Endothelial cell of umbilical vein (primary cell): ENCODE results near the gene CHD6. TPM values are rescaled to one million over a fixed set of nuclear protein-coding genes. Genes with fewer than 3 reads are reported as not detected.

Source experiments
- BruUV-seq: library from RNA; stranded (reverse); fragments of 400-500 nt; replicated peaks from 2 replicates; lab custom pipeline; 2021; lab: Mats Ljungman, UMichigan
- CTCF ChIA-PET: fragments of 300-600, 350-600 bp; sonication (Branson Sonifier 250); formaldehyde crosslinking; loops from one replicate; lab custom pipeline; 2021; ENCODE audit warnings: antibody characterized with exemption, inconsistent platforms; lab: Charles Lee
- POLR2A ChIA-PET: fragments of 300-600, 350-600 bp; sonication (Branson Sonifier 250); formaldehyde crosslinking; loops from one replicate; lab custom pipeline; 2021; ENCODE audit warnings: antibody characterized with exemption, inconsistent platforms; lab: Charles Lee
- DNase-seq: peaks from one replicate; pipeline ENCODE4 v3.0.0-alpha.2; 2011; ENCODE audit warnings: low read depth, low spot score
- FAIRE-seq: peaks from 2 replicates; lab custom pipeline; 2011; peaks lifted over from hg19 to GRCh38; lab: Jason Lieb, UNC
- H2AFZ ChIP-seq: 2 replicates; pipeline ENCODE4 v1.6.0; 2012; ENCODE audit warnings: low read depth, low read length, control low read depth, inconsistent platforms
- H3K27ac ChIP-seq: 2 replicates; pipeline ENCODE4 v1.5.1; 2011; ENCODE audit warnings: low read depth, mild to moderate bottlenecking, control low read depth, low read length, moderate library complexity; ENCODE audit not compliant: insufficient read depth
- H3K27me3 ChIP-seq, 2 experiments: 2 replicates each; pipeline versions ENCODE4 v1.6.0 to v1.6.1; 2011; ENCODE audit warnings: low read length in 2 of 2, mixed read lengths in 1 of 2; ENCODE audit not compliant: control insufficient read depth in 2 of 2, insufficient read depth in 2 of 2
- H3K36me3 ChIP-seq, 2 experiments: 2 replicates in 1 of 2; 3 replicates in 1 of 2; pipeline ENCODE4 v1.5.1; 2011; ENCODE audit warnings: low read length in 2 of 2, mild to moderate bottlenecking in 1 of 2, moderate library complexity in 1 of 2; ENCODE audit not compliant: control insufficient read depth in 2 of 2, insufficient read depth in 2 of 2; ENCODE audit errors: extremely low read depth in 1 of 2
- H3K4me1 ChIP-seq: 3 replicates; pipeline ENCODE4 v1.5.1; 2011; ENCODE audit warnings: mild to moderate bottlenecking, low read length; ENCODE audit not compliant: control insufficient read depth, insufficient read depth; ENCODE audit errors: extremely low read depth
- H3K4me2 ChIP-seq: 2 replicates; pipeline ENCODE4 v1.6.1; 2011; ENCODE audit warnings: low read length, control low read depth, mixed read lengths; ENCODE audit not compliant: insufficient read depth
- H3K4me3 ChIP-seq, 3 experiments: fragments of 200-600 bp in 1 of 3; sonication (generic), shearing (Covaris generic) in 1 of 3; replicated peaks in 1 of 3; 2 replicates each; pipeline ENCODE4 v1.5.1; 2011 to 2016; ENCODE audit warnings: control low read depth in 3 of 3, low read length in 3 of 3, mild to moderate bottlenecking in 2 of 3, inconsistent platforms in 1 of 3, low read depth in 1 of 3, moderate library complexity in 1 of 3; ENCODE audit not compliant: insufficient read depth in 1 of 3
- H3K79me2 ChIP-seq: 2 replicates; pipeline ENCODE4 v1.6.0; 2012; ENCODE audit warnings: low read length, inconsistent platforms; ENCODE audit not compliant: control insufficient read depth, insufficient read depth
- H3K9ac ChIP-seq: replicated peaks from 2 replicates; pipeline ENCODE3; 2011; ENCODE audit warnings: low read length, control low read depth; ENCODE audit not compliant: insufficient read depth; ENCODE audit errors: extremely low read depth
- H3K9me1 ChIP-seq: replicated peaks from 3 replicates; pipeline ENCODE4 v1.6.0; 2011; ENCODE audit warnings: mild to moderate bottlenecking, low read length; ENCODE audit not compliant: control insufficient read depth, insufficient read depth; ENCODE audit errors: extremely low read depth
- H3K9me3 ChIP-seq: replicated peaks from 2 replicates; pipeline ENCODE4 v1.5.1; 2012; ENCODE audit warnings: low read length, inconsistent platforms; ENCODE audit not compliant: control insufficient read depth, insufficient read depth
- H4K20me1 ChIP-seq: replicated peaks from 2 replicates; pipeline ENCODE3; 2011; ENCODE audit warnings: mild to moderate bottlenecking, low read length; ENCODE audit not compliant: control insufficient read depth, insufficient read depth; ENCODE audit errors: extremely low read depth
- EZH2 ChIP-seq: IDR thresholded peaks from 2 replicates; pipeline ENCODE4 v1.6.1; 2012; ENCODE audit warnings: borderline replicate concordance, low read depth, mild to moderate bottlenecking, moderate library complexity, low read length, inconsistent platforms; ENCODE audit not compliant: severe bottlenecking
- FOS ChIP-seq: IDR thresholded peaks from 2 replicates; pipeline ENCODE4 v1.6.1; 2011; ENCODE audit warnings: mild to moderate bottlenecking, low read length, moderate library complexity, borderline replicate concordance; ENCODE audit not compliant: insufficient read depth
- GATA2 ChIP-seq: IDR thresholded peaks from 2 replicates; pipeline ENCODE4 v1.7.0; 2011; ENCODE audit warnings: low read depth, mild to moderate bottlenecking, moderate library complexity, mixed read lengths, low read length; ENCODE audit not compliant: insufficient read length, insufficient read depth
- JUN ChIP-seq: IDR thresholded peaks from 2 replicates; pipeline ENCODE4 v1.6.1; 2011; ENCODE audit warnings: borderline replicate concordance, low read depth; ENCODE audit not compliant: insufficient read length, insufficient read depth
- MYC ChIP-seq: IDR thresholded peaks from one replicate; pipeline ENCODE4 v1.6.1; 2011; ENCODE audit warnings: mild to moderate bottlenecking, low read depth, low read length
- POLR2A ChIP-seq: IDR thresholded peaks from 2 replicates; pipeline ENCODE4 v1.6.1; 2012; ENCODE audit warnings: low read depth, mild to moderate bottlenecking, control low read depth, low read length
- POLR2AphosphoS5 ChIP-seq: IDR thresholded peaks from 2 replicates; pipeline ENCODE4 v1.6.1; 2012; ENCODE audit warnings: low read depth, mild to moderate bottlenecking, control low read depth, low read length, moderate library complexity; ENCODE audit not compliant: insufficient read depth
- dilution Hi-C: fragments of 300-500 bp; cut with MboI; formaldehyde crosslinking; loops from one replicate; pipeline ENCODE4 v1.15.0; 2019; ENCODE audit warnings: low sequenced_read_pairs; ENCODE audit not compliant: extremely low pct_ligation_motif_present
- intact Hi-C: fragments of 100-400 bp; cut with micrococcal nuclease; formaldehyde crosslinking; loops from one replicate; pipeline ENCODE4 v1.10.0; 2022
- polyA plus RNA-seq, 4 experiments: library from polyadenylated mRNA; depleted of rRNA in 3 of 4; stranded (reverse) in 3 of 4; unstranded in 1 of 4; fragments of >200 nt; gene quantifications; 2 replicates each; pipeline versions ENCODE4 v1.2.1 to v1.2.3, GENCODE V29; 2011 to 2012; ENCODE audit warnings: missing spikeins in 1 of 4
- total RNA-seq: library from RNA; stranded (reverse); gene quantifications from 2 replicates; pipeline ENCODE4 v1.2.3, GENCODE V29; 2021
- TF ChIP-seq, protein P1 (sequence below): IDR thresholded peaks from 2 replicates; pipeline ENCODE4 v1.6.1; 2011; ENCODE audit not compliant: insufficient read depth, insufficient read length
- TF ChIP-seq, protein P2 (sequence below), 2 donors: IDR thresholded peaks; 1 replicate in 1 of 2; 2 replicates in 1 of 2; pipeline ENCODE4 v1.5.1; 2011; ENCODE audit warnings: low read length in 2 of 2, mild to moderate bottlenecking in 2 of 2, moderate library complexity in 2 of 2, control low read depth in 1 of 2, inconsistent platforms in 1 of 2, low read depth in 1 of 2; ENCODE audit not compliant: insufficient read depth in 1 of 2; ENCODE audit errors: extremely low read depth in 1 of 2

CHD6 gene
- total and polyA plus RNA-seq, 2 donors (not counting 3 experiments of a cell fraction or from before 2014, with no cell fraction given), result 7.2 to 33.7 TPM

DNA sequence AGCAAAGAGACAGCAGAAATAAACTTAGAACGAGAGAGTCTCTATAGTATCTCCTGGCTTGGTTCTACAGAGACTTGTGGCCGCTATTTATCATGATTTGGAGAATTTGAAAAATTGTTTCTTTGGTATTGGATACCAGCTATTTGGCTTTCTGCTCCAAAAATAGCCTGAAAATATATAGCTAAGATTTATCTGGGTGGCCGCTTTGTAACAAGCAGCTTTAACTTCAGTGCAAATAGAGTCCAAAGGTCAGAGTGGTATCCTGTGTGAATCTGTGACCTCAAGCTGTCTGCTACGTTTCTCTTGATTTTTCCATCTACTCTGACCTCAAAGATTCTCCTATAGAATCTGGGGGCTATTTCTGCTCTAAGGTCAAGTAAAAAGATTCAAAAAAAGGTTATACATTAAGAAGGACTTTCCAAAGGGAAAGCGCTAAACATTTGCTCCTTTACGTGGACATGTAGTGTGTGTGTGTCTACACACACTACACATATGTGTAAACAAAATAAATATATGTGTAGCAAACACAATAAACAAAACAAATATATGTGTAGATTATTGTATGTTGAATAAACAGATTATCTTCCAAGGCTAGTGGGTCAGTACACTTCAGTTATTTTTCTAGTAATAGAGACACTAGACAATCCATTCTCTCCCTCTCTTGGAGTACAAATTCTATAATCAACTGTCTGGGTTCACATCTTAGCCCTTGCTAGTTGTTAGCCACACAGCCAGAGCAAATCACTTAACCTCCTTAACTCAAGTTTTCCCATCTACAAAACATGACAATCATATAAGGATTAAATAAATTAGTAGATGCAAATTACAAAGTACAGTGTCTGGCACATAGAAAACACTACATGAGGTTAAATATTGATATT is 40.8 kb downstream of the CHD6 start:
- dilution Hi-C loops, result no loop called here
- Histone ChIP-seq H3K9ac (no peak overlapping the region), H2AFZ (no peak overlapping the region), H3K9me1 (no peaks in the 10 kb centered on the region), H3K9me3 (no peaks in the 10 kb centered on the region), H3K4me3 (no peak overlapping the region), H4K20me1 (peaks cover 5% of the 10 kb centered on the region), H3K4me2 (no peak overlapping the region), H3K79me2 (peaks cover 35% of the 10 kb centered on the region), H3K4me1 (peaks cover 27% of the 10 kb centered on the region), H3K36me3 (no peaks in the 10 kb centered on the region), H3K27ac (no peak overlapping the region), H3K27me3 (no peaks in the 10 kb centered on the region)
- CTCF ChIA-PET, result no interaction called here
- no TSS peak for BruUV-seq
- peak; percentile 34 for DNase-seq
- intact Hi-C loops, result no loop called here
- POLR2A ChIA-PET, result no interaction called here
- no peak for TF ChIP-seq MYC
- TF ChIP-seq EZH2, result no peak
- TF ChIP-seq POLR2A, result no peak
- TF ChIP-seq POLR2AphosphoS5, result no peak
- TF ChIP-seq, protein P1, sequence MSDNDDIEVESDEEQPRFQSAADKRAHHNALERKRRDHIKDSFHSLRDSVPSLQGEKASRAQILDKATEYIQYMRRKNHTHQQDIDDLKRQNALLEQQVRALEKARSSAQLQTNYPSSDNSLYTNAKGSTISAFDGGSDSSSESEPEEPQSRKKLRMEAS, result no peak
- TF ChIP-seq JUN, result no peak
- TF ChIP-seq, protein P2, sequence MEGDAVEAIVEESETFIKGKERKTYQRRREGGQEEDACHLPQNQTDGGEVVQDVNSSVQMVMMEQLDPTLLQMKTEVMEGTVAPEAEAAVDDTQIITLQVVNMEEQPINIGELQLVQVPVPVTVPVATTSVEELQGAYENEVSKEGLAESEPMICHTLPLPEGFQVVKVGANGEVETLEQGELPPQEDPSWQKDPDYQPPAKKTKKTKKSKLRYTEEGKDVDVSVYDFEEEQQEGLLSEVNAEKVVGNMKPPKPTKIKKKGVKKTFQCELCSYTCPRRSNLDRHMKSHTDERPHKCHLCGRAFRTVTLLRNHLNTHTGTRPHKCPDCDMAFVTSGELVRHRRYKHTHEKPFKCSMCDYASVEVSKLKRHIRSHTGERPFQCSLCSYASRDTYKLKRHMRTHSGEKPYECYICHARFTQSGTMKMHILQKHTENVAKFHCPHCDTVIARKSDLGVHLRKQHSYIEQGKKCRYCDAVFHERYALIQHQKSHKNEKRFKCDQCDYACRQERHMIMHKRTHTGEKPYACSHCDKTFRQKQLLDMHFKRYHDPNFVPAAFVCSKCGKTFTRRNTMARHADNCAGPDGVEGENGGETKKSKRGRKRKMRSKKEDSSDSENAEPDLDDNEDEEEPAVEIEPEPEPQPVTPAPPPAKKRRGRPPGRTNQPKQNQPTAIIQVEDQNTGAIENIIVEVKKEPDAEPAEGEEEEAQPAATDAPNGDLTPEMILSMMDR (IDR thresholded peaks at IDR 0.05; ENCODE audit: extremely low read depth in 1 of 2, insufficient read depth in 1 of 2, low read depth in 1 of 2, low read length in 2 of 2), result no peak
- TF ChIP-seq GATA2, result no peak
- no peak for TF ChIP-seq FOS
- FAIRE-seq, result peak; percentile 35
